Lung (tissue), 12 donors: ENCODE measurements around the gene FAM76B. TPM values are rescaled to one million over a fixed set of nuclear protein-coding genes. Genes with fewer than 3 reads are reported as not detected.

Source experiments
- ATAC-seq: fragments of 200-7000 bp; cut with Tn5 transposase; one replicate; pipeline ENCODE4 v1.9.1; 2020; ENCODE audit warnings: moderate number of reproducible peaks; ENCODE audit not compliant: insufficient read depth, low FRiP score
- DNase-seq, 3 donors: peaks; one replicate each; pipeline ENCODE4 v3.0.0-alpha.2; 2013 to 2017
- H3K27ac ChIP-seq, 2 donors: one replicate each; pipeline ENCODE4 v1.5.1; 2013; ENCODE audit warnings: mild to moderate bottlenecking in 2 of 2, moderate library complexity in 2 of 2, control low read depth in 1 of 2, inconsistent platforms in 1 of 2, low read depth in 1 of 2, low read length in 1 of 2
- H3K27me3 ChIP-seq, 3 donors: one replicate each; pipeline ENCODE4 v1.5.1; 2013; ENCODE audit warnings: low read length in 2 of 3; ENCODE audit not compliant: control insufficient read depth in 3 of 3, insufficient read depth in 3 of 3
- H3K36me3 ChIP-seq, 4 donors: one replicate each; pipeline ENCODE4 v1.5.1; 2013; ENCODE audit warnings: low read length in 4 of 4, mild to moderate bottlenecking in 1 of 4, moderate library complexity in 1 of 4; ENCODE audit not compliant: control insufficient read depth in 4 of 4, insufficient read depth in 4 of 4
- H3K4me1 ChIP-seq, 5 donors: one replicate each; pipeline ENCODE4 v1.5.1; 2013; ENCODE audit warnings: low read length in 5 of 5, mild to moderate bottlenecking in 2 of 5, moderate library complexity in 1 of 5; ENCODE audit not compliant: control insufficient read depth in 5 of 5, insufficient read depth in 5 of 5
- H3K4me3 ChIP-seq: one replicate; pipeline ENCODE4 v1.5.1; 2013; ENCODE audit warnings: mild to moderate bottlenecking, control low read depth, moderate library complexity
- H3K9ac ChIP-seq, 2 donors: one replicate each; pipeline ENCODE4 v1.5.1; 2013; ENCODE audit warnings: low read length in 2 of 2, control low read depth in 1 of 2; ENCODE audit not compliant: insufficient read depth in 1 of 2
- H3K9me3 ChIP-seq, 4 donors: one replicate each; pipeline ENCODE4 v1.5.1; 2013; ENCODE audit warnings: low read length in 3 of 4, mild to moderate bottlenecking in 1 of 4, moderate library complexity in 1 of 4; ENCODE audit not compliant: control insufficient read depth in 4 of 4, insufficient read depth in 3 of 4
- WGBS, 2 donors: extraction: QIAGEN DNeasy Blood & Tissue Kit; methylation state at CpG; one replicate each; pipeline ENCODE4 v1.1.7; 2013; 5-methylcytosine and 5-hydroxymethylcytosine counted together
- polyA plus RNA-seq, 2 donors: library from polyadenylated mRNA; stranded (reverse); fragments of 200-250 nt; gene quantifications; one replicate each; pipeline ENCODE4 v1.2.1, GENCODE V29; 2013
- total RNA-seq, 2 donors: library from RNA; depleted of rRNA in 1 of 2; stranded (reverse); fragments of >200 nt in 1 of 2; gene quantifications; one replicate each; pipeline ENCODE4 v1.2.1, GENCODE V29; 2014 to 2021
- TF ChIP-seq, protein P1 (sequence below): IDR thresholded peaks from 2 replicates; pipeline ENCODE4 v1.5.1; 2012; ENCODE audit warnings: mild to moderate bottlenecking; ENCODE audit errors: control extremely low read depth, extremely low read depth
- donor health status: control.
- donor health status: control.
- donor health status: Bipolar disorder and iron deficiency.
- donor health status: healthy.
- donor health status: DM: yes; HTN: yes; CAD: no.

FAM76B gene
- total and polyA plus RNA-seq, 4 donors = 10.2 to 54.0 (median 17.0) TPM

DNA sequence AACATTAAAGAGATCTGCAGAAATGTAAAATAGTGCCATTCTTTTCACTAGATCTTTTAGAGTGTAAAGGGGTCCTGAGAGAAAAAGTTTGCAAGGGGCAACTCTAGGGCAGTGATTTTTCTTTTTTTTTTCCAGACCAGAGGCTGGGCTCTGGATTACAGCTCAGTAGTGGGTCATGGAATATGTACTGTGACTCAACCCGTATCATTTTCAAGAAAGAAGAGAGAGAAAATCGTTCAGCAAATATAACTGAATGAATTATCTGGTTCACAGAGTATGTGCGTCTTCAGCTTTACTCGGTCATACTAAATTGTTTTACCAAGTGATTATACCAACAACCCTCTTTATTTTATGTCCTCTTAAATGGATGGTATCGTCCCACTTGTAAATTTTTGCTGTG lies 4.5 kb upstream of the FAM76B start:
- Histone ChIP-seq H3K9ac (no peak overlapping the region), H3K27me3 (no peaks in the 10 kb centered on the region), H3K4me3 (no peak overlapping the region), H3K9me3 (no peaks in the 10 kb centered on the region), H3K36me3 (peaks cover 0 to 3% (median under 1%) of the 10 kb centered on the region in 4 donors), H3K27ac (no peak overlapping the region), H3K4me1 (peaks cover 0 to 19% (median 11%) of the 10 kb centered on the region in 5 donors)
- no peak for DNase-seq
- no peak for ATAC-seq
- WGBS, 2 donors = 93 to 95% methylated on average over 5 of the region's 5 CpGs
- TF ChIP-seq, protein P1, sequence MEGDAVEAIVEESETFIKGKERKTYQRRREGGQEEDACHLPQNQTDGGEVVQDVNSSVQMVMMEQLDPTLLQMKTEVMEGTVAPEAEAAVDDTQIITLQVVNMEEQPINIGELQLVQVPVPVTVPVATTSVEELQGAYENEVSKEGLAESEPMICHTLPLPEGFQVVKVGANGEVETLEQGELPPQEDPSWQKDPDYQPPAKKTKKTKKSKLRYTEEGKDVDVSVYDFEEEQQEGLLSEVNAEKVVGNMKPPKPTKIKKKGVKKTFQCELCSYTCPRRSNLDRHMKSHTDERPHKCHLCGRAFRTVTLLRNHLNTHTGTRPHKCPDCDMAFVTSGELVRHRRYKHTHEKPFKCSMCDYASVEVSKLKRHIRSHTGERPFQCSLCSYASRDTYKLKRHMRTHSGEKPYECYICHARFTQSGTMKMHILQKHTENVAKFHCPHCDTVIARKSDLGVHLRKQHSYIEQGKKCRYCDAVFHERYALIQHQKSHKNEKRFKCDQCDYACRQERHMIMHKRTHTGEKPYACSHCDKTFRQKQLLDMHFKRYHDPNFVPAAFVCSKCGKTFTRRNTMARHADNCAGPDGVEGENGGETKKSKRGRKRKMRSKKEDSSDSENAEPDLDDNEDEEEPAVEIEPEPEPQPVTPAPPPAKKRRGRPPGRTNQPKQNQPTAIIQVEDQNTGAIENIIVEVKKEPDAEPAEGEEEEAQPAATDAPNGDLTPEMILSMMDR = no peak

GRCh38 chr11:95793116-95793515 lies 3.5 kb upstream of the FAM76B start:
- DNase-seq (no peak), ATAC-seq (no peak)
- WGBS, 2 donors = 96 to 97% methylated on average over 4 of the region's 4 CpGs
- no peak overlapping the region for H3K27ac ChIP-seq
- H3K4me3 ChIP-seq = no peak overlapping the region
- peaks cover 0 to 23% (median 14%) of the 10 kb centered on the region in 5 donors for H3K4me1 ChIP-seq
- no peak overlapping the region for H3K9ac ChIP-seq
- TF ChIP-seq, protein P1 = no peak
- no peaks in the 10 kb centered on the region for H3K27me3 ChIP-seq
- H3K36me3 ChIP-seq = peaks cover 0 to 3% (median 0%) of the 10 kb centered on the region in 4 donors
- no peaks in the 10 kb centered on the region for H3K9me3 ChIP-seq

DNA sequence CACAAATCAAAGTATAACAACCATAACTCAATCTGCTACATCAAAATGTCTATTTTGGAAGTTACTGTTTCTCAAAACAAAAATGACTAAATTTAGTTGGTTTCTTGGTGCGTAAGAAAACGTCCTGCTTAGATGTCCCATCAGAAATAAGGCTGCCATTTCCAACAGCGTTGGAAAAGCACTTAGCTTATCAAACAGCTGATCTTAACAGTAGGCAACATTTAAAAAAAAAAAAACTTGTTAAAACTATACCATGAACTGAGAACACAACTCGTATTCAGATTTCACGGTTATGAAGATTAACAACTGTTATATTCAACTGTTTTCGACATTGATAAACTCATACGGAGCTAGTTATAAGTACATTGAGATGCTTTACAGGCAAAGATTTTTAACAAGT lies 3.1 kb upstream of the FAM76B start:
- H3K9me3 ChIP-seq = no peaks in the 10 kb centered on the region
- H3K36me3 ChIP-seq = peaks cover 0 to 3% (median 0%) of the 10 kb centered on the region in 4 donors
- no peak overlapping the region for H3K27ac ChIP-seq
- H3K27me3 ChIP-seq = no peaks in the 10 kb centered on the region
- TF ChIP-seq, protein P1 = no peak
- H3K9ac ChIP-seq = no peak overlapping the region
- WGBS, 2 donors = 91 to 94% methylated on average over 7 of the region's 7 CpGs
- no peak for ATAC-seq
- no peak overlapping the region for H3K4me3 ChIP-seq
- peaks cover 0 to 23% (median 14%) of the 10 kb centered on the region in 5 donors for H3K4me1 ChIP-seq
- DNase-seq = no peak

- peak overlapping the region in 1 of 2 donors; percentile 94 for H3K9ac ChIP-seq
- H3K9me3 ChIP-seq = no peaks in the 10 kb centered on the region
- peaks cover 0 to 23% (median 14%) of the 10 kb centered on the region in 5 donors for H3K4me1 ChIP-seq
- peaks cover 0 to 3% (median 0%) of the 10 kb centered on the region in 4 donors for H3K36me3 ChIP-seq
- DNase-seq (peak in 2 of 3 donors; percentile 4 to 11), ATAC-seq (no peak)
- 78 to 88% methylated on average over 8 of the region's 8 CpGs for WGBS, 2 donors
- no peaks in the 10 kb centered on the region for H3K27me3 ChIP-seq
- H3K27ac ChIP-seq = no peak overlapping the region
- TF ChIP-seq, protein P1 = no peak
- no peak overlapping the region for H3K4me3 ChIP-seq
These were observed 2.6 kb upstream of the FAM76B start for GRCh38 chr11:95792200-95792599.
